ENCODE measurements around the gene PACS2.
"Not testable (repeated sequence)": the region's sequence is repeated elsewhere in the genome, so short reads cannot be mapped to it uniquely, and the experiment has no call there.

Gene PACS2

DNA sequence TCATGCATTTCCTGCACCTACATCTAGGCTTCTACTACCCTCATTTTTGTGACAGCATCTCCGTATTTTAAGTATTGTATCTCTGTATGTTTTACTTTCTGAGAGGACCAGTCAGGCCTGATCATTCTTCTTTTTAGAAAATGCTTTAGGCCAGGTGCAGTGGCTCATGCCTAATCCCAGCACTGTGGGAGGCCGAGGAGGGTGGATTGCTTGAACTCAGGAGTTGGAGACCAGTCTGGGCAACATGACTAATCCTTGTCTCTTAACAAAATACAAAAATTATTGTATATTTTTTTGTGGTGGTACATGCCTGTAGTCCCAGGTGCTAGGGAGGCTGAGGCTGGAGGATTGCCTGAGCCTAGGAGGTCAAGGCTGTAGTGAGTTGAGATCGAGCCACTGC lies 36.9 kb downstream of the PACS2 start:
- DNase-seq (ENCODE audit: low read depth in 2 of 2), result no peak

DNA sequence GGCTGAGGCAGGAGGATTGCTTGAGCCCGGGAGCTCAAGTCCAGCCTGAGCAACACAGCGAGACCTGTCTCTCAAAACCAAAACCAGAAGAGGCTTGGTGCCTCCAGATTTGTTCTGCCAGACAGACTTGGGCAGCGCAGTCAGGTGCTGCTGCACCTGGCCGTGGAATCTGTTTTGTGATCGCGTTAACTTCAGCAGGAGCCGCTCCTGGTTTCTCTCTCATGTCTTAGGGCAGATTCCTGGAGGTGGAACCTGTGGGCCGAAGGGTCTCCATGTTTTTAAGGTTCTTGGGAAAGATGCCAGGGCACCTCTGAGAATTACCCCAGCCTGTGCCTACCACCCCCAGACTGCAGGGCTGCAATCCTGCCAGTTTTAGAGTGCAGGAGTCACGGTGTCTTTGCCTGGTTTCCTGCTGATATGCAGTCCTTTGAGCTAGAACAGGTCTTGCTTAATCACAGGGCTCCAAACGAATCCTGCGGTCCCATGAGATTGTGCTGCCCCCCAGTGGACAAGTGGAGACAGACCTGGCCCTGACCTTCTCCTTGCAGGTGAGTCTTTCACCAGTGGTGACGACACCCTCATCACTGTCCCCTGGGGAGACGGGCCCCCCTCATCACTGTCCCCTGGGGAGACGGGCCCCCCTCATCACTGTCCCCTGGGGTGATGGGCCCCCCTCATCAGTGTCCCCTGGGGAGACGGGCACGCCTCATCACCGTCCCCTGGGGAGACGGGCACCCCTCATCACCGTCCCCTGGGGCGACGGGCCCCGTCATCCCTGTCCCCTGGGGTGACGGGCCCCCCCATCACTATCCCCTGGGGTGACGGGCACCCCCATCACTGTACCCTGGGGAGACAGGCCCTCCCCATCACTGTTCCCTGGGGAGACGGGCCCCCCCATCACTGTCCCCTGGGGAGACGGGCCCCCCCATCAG lies 37.6 kb downstream of the PACS2 start:
- peak; percentile 74 to 83 for DNase-seq (ENCODE audit: low read depth in 2 of 2)

- DNase-seq (ENCODE audit: low read depth in 2 of 2), result no peak
Measured at GRCh38 chr14:105353136-105353535, 38.6 kb downstream of the PACS2 start.

- no peak for DNase-seq (ENCODE audit: low read depth in 2 of 2)
Measured at GRCh38 chr14:105354541-105354940, 40.0 kb downstream of the PACS2 start.

GRCh38 chr14:105355049-105355575 lies 40.6 kb downstream of the PACS2 start:
- DNase-seq (ENCODE audit: low read depth in 2 of 2), result no peak

DNA sequence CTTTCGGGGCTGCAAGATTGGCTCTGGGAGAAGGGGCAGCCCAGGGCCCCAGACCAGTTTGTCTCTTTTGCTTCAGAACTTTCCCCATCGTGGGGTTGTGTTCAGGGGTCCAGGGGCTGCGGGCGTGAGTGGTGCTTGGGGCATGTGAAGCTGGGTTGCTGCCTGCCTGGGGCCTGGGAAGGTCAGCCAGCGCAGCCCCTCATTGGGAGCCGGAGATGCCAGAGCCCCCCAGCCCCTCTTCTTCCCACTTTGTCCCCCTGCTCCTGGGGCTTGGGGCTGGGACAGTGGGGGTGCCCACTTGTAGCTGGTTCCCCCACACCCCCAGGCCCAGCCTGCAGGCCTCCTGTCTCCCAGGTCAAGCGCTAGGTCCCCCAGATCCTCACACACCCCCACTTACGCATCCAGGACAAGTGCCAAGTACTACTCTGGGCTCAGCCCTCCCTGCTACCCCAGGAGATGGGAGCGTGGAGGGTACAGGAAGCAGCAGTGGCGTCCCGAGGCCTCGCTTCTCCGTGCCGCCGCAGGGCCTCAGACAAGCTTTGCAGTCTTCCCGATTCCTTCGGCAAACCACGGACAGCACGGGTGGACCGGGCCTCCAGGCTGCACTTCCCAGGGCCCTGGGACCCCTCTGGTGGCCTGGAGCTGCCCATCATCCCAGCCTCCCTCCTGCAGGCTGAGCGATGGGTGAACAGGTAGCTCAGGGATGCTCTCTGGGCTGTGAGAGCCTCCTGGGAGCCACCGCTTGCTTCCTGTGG lies 41.5 kb downstream of the PACS2 start:
- DNase-seq (ENCODE audit: low read depth in 2 of 2), result no peak

DNA sequence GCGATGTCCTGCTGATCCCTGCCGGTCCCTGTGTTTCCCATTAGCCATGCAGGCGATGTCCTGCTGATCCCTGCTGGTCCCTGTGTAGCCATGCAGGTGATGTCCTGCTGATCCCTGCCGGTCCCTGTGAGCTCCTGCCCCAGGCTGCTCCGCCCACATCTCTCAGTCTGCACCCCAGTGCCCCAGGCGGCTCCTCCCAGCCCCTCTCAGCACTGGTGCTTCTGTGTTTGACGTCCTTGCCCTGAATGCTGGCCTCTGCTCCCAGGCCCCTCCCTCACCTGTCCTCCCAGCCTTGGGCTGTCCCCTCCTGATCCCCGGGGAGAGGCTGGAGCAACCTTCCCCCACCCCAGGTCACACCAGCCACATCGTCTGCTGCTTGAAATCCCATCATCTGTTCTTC lies 42.4 kb downstream of the PACS2 start:
- no peak for DNase-seq (ENCODE audit: low read depth in 2 of 2)

GRCh38 chr14:105357626-105358025 lies 43.1 kb downstream of the PACS2 start:
- no peak for DNase-seq (ENCODE audit: low read depth in 2 of 2)

GRCh38 chr14:105358140-105358846 lies 43.7 kb downstream of the PACS2 start:
- DNase-seq (ENCODE audit: low read depth in 2 of 2), result no peak

- DNase-seq (ENCODE audit: low read depth in 2 of 2), result no peak
Measured at GRCh38 chr14:105358943-105359342, 44.4 kb downstream of the PACS2 start.

- DNase-seq (ENCODE audit: low read depth in 2 of 2), result not testable (repeated sequence)
Measured at GRCh38 chr14:105361412-105361811, 46.9 kb downstream of the PACS2 start.

- DNase-seq (ENCODE audit: low read depth in 2 of 2), result peak in 1 of 2 donors; percentile 22
Measured at GRCh38 chr14:105363847-105364708, 49.5 kb downstream of the PACS2 start.

- DNase-seq (ENCODE audit: low read depth in 2 of 2), result no peak
Measured at GRCh38 chr14:105365101-105365500, 50.6 kb downstream of the PACS2 start.

- no peak for DNase-seq (ENCODE audit: low read depth in 2 of 2)
Measured at GRCh38 chr14:105365681-105366080, 51.1 kb downstream of the PACS2 start.

- DNase-seq (ENCODE audit: low read depth in 2 of 2), result no peak
Measured at GRCh38 chr14:105366386-105367074, 52.0 kb downstream of the PACS2 start.

GRCh38 chr14:105367116-105368031 lies 52.8 kb downstream of the PACS2 start:
- DNase-seq (ENCODE audit: low read depth in 2 of 2), result no peak

GRCh38 chr14:105368032-105368417 lies 53.5 kb downstream of the PACS2 start:
- DNase-seq (ENCODE audit: low read depth in 2 of 2), result no peak

DNA sequence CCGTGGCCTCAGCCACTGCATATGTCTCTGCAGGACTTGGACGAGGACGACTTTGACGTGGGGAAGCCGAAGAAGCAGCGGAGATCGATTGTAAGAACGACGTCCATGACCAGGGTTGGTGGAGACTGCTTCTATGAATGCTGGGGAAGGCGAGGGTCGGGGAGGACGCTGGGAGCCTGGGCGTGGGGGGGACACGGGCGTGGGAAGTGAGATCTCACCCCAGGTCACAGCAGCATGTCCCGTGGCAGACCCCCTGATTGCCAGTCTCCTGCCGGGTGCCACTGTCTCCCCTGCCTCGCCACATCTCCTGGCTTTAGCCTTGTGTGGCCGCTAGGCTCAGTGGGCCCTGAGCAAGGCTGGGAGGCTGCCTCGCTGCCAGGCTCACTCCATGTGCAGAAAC lies 53.9 kb downstream of the PACS2 start:
- no peak for DNase-seq (ENCODE audit: low read depth in 2 of 2)

DNA sequence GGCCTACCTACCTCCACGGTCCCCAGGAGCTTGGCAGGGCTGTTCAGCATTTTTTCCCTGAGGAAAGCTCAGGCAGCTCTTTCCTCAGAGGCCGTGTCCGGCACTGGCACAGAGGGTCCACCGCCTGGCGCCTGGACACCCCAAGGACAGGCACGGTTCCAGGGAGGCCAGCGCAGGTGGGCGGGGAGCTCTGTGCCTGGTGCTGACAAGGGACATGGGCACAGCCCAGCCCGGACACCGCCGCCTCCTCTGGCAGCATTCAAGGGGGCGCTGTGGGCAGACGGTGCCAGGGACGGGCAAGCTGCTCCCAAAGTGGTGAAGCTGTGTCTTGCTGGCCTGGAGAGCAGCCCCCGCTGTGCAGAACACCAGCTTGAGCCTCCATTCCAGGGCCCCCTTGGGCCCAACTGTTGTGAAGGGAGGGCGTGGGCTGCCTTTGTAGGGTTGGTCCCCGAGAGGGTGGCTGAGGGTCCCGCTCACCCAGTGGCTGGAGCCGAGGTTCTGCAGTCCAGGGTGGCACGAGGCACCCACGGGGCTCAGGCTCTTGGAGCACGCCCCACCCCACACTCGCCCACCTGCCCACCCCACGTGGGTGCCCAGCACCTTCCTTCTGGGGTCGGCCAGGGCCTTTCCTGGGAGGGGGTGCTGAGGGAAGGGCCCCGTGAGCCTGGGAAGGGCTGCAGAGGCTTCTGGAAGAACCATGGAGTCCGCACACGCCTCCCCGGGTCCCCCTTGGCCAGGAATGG lies 54.5 kb downstream of the PACS2 start:
- no peak for DNase-seq (ENCODE audit: low read depth in 2 of 2)
